ENCODE results near the gene HLA-DPA1.
"Not testable (repeated sequence)": the region's sequence is repeated elsewhere in the genome, so short reads cannot be mapped to it uniquely, and the experiment has no call there.

Gene HLA-DPA1

DNA sequence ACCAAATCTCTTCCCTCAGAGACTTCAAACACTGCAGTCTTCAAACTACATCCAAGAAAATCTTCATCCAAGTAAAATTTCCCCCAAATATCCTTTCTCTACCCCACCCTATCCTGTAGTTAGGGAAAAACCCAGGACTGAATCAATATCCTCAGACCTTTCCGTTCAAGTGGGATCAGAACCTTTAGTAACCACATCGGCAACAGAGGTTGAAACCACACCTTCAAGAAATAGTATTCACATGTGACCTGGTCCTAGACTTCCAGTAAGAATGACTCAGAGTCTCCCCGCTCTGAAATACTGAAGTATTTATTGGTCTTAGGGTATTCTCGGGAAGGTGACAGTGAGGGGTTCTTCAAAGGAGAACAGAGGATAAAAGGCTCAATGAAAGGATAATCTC is 8.7 kb downstream of the HLA-DPA1 start:
- DNase-seq (ENCODE audit: low read depth), result no peak

DNA sequence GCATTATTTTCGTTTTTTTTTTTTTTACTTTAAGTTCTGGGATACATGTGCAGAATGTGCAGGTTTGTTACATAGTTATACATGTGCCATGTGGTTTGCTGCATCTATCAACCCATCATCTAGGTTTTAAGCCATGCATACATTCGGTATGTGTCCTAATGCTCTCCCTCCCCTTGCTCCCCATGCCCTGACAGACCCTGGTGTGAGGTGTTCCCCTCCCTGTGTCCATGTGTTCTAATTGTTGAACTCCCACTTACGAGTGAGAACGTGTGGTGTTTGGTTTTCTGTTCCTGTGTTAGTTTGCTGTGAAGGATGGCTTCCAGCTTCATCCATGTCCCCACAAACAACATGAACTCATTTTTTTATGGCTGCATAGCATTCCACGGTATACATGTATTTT is 10.0 kb downstream of the HLA-DPA1 start:
- DNase-seq (ENCODE audit: low read depth), result not testable (repeated sequence)

DNA sequence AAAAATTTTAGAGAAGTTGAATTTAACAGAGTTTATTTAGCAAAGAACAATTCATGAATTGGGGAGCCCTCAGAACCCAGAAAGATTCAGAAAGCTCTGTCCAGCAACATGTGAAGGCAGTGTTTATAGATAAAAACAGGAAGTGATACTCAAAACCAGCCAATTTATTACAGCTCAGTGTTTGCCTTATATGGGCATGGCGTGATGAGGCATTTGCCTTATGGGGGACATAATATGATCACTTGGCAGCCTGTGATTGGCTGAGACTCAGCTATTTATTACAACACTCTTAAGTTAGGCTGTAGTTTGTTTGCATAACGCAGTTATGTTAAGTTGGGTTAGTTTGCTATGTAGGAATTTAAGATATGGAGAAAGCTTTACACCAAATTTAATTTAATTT is 11.5 kb downstream of the HLA-DPA1 start:
- DNase-seq (ENCODE audit: low read depth), result no peak

DNA sequence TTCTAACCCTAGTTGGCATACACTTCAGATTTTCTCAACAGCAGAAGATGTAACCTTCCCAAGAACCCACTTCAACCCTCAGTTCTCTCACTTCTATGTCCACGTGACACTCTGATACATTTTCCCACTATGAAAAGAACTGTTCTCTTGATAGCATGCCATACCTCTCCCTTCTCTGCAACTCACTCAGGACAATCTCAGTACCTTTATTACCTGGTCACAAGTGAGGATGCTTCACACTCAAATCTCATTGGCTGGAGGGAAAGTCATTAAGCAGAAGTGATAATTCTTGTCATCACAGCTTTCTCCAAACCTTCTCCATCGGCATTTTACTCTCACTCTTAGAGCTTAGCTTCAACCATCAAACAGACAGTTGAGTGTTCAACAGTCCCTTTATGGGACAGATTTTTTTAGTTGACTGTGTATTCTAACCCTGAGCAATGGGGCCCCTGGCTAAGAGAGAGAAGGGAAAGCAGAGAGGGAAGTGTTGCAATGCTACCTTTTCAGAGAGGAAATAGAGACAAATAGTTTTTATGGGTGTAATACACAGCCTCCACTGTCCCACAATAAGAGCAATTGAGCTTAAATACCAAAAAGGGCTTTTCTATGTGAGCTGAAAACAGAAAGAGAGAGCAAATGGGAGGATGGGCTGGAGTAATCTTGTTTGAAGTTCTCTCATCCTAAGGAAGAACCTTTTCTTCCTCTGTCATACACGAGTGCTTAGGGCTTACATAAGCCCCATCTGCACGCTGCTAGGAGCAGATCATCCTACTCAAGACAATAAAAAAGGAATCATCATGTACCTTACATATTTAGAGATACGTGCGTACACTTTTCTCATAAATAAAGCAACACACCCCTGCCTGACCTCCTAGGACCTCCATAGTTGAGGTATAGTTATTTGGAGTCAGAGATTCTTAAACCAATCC is 16.0 kb downstream of the HLA-DPA1 start:
- no peak for DNase-seq (ENCODE audit: low read depth)

DNA sequence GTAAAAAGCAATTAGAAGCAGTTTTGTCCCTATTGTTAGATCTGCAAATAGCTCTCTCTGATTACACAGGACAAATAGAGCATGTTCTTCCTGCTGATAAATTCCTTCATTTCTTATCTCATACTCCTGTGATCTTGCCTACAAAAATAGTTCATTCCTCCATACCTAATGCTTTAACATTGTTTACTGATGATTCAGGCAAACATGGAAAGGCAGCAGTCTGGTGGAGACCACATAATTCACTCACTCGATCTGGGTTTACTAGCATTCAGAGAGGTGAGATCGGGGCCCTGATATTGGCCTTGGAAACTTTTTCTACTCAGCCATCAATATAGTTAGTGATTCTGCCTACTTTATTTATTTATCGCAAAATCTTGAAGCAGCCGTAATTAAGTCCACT is 20.2 kb downstream of the HLA-DPA1 start:
- no peak for DNase-seq (ENCODE audit: low read depth)

DNA sequence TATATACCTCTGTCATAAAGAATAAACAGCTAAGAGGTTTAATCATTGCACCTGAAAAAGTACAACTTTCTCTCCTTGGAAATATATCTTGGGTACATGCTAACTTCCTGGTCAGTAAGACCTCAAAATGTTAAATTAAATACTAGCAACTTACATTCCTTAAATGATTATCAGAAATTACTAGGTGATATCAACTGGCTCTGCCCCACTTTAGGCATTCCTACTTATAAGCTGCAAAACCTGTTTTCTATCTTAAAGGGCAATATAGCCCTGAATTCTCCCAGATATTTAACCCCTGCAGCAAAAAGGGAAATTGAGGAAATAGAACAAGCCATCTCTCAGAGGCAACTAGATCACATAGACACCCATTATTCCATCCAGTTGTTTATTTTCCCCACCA is 20.8 kb downstream of the HLA-DPA1 start:
- DNase-seq (ENCODE audit: low read depth), result no peak

DNA sequence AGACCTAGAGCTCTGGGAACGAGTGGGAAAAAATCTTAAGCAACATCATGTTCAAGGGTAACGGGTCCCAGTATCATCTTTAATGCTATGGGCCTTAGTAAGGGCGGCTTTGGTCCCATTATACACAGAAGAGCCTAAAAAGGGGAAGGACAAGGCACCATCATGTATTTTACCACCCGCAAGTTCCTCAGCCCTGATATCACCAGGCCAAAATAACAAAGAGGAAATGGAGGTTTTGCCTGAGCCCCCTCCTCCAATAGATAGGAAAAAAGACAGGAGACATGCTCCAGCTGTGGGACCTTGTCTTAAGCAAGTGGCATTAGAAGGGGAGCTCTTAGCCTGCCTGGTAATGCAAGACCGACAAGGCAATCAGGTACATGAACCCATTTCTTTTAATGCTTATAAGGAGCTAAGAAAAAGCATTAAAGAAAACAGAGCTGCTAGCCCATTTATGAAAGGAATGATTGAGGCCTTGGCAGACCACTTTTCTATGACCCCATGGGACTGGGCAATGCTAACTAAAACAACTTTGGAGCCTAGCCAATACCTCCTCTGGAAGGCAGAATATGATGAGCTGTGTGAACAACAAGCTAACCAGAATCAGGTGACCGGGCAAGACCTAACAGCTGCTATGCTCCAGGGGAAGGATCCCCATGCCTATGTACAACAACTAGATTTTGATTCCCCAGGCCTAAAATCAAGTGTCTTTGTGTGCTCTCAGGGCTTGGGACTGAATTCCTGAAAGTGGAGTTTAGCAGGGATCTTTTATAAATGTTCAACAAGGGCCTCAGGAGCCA is 23.2 kb downstream of the HLA-DPA1 start:
- DNase-seq (ENCODE audit: low read depth), result no peak

DNA sequence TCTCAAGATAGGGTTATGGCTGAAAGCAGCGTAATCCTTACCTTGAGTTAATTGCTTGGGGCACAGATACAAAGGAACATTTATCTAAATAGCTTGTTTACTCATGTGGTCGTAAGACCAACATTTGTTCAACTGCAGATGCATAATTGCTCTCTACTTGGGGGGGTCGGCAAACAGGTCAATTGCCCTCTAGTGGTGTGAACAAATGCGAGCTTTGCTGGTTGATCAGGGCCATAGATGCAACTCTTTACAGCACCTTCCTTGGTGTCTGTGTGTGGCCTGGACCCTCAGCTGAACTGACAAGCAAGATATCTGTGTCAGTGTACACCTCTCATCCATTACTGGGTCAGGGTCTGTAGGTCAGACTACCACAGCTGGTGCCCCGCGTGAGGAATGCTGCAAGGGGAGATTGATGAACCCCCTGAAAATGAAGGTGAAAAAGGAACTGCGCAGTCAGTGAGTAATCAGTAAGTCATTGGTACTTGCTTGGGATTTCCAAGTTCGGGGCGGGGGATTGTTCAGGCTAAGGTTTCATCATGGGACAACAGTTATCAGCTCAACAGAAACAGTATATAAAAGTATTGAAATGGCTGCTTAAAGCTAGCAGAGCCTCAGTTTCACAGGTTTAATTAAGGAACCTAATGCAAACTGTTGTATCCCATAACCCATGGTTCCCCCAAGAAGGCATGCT is 24.0 kb downstream of the HLA-DPA1 start:
- DNase-seq (ENCODE audit: low read depth), result no peak

DNA sequence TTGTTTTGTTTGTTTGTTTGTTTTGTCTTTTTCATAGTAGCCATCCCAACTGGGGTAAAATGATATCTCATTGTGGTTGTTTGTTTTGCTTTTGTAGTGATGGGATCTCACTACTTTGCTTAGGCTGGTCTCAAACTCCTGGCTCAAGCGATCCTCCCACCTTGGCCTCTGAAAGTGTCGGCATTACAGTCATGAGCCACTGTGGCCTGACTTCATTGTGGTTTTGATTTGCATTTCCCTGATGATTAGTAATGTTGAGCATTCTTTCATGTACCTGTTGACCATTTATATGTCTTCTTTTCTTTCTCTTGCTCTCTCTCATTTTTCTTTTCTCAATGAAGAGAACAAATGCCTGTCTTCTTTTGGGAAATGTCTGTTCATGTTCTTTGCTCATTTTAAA is 33.3 kb downstream of the HLA-DPA1 start:
- DNase-seq (ENCODE audit: low read depth), result no peak

DNA sequence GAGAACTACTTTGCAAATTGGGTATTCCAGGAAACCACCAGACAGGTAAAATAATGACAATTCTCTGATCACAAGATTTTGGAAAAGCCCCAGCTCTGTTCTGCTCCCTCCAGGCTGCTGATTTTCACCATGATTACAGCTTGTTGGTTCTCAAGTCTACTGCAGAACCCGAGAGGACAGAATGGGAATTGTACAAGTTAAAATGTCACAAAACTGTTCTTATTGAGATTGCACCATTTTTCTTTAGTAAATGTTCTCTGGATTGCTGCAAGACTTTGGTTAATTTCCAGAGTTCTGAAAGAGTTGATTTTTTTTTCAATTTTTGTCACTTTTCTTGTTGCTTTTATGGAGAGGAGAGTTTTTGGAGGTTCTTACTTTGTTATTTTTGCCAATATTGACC is 36.9 kb downstream of the HLA-DPA1 start:
- DNase-seq (ENCODE audit: low read depth), result no peak

DNA sequence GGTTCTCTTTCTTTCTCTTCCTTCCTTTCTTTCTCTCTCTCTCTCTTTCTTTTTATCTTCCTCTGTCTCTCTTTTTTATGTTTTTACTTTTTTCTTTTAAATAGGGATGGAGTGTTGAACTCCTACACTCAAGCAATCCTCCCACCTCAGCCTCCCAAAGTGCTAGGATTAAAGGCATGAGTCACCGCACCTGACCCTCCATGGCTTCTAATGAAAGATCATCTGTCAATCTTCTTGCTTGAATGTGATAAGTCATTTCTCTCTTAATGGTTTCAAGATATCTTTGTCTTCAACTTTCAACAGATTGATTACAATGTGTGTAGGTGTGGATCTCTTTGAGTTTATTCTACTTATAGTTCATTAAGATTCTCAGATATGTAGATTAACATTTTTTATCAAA is 38.9 kb downstream of the HLA-DPA1 start:
- DNase-seq (ENCODE audit: low read depth), result no peak

DNA sequence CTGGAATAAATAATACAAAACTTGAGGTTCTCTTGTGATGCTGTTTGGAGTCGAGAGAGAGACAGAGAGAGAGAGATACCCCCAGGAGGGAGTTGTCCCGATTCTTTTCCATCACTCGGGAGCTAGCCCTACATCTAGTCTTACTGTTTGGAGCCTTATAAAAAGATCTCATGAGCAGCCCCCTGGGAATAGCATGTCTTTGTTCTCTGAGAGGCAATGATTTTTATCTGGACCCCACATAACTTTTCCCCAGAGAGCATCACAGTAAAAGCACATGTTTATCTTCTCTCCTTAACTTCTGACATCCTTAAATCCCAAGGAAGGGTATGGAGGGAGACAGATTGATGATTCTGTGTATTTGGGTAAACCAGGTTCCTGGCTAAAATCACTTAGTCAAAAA is 43.2 kb downstream of the HLA-DPA1 start:
- no peak for DNase-seq (ENCODE audit: low read depth)

DNA sequence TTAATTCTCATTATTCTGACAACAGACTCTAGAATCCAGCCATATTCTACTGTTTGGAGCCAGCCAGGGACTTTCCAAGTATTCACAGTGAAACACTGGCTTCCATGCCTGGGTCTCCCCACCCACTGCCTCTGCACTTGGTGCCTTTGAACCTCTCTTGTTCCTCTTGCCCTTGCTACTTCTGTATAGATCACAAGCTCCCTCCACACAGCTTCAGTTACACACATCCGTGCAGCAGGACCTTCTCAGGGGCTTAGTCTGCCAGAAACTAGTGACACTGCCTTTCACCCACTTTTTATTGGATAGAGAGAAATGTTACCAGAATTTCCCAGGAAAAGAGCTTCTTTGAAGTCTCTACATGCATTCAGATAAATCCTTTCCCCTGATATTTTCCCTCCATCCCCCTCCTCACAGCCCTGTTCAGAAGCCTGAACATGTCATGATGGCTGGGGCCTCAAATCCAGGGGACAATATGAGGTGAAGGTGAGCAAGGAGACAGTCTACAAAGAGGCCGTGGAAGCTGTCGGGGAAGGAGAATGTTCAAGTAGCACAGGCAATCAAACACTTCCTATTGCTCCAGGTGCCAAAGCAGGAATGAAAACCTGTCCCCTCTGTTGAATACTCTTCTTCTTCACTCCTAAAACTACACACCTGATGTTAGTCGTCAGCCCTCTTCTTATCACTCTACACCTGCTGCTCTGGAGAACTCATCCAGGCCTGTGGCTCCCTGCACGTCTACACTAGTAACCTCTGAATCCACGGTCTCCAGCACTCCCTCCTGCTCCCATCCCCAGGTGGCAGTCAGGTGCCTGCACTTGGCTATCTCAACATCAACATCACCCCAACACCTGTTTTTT is 43.9 kb downstream of the HLA-DPA1 start:
- DNase-seq (ENCODE audit: low read depth), result no peak

DNA sequence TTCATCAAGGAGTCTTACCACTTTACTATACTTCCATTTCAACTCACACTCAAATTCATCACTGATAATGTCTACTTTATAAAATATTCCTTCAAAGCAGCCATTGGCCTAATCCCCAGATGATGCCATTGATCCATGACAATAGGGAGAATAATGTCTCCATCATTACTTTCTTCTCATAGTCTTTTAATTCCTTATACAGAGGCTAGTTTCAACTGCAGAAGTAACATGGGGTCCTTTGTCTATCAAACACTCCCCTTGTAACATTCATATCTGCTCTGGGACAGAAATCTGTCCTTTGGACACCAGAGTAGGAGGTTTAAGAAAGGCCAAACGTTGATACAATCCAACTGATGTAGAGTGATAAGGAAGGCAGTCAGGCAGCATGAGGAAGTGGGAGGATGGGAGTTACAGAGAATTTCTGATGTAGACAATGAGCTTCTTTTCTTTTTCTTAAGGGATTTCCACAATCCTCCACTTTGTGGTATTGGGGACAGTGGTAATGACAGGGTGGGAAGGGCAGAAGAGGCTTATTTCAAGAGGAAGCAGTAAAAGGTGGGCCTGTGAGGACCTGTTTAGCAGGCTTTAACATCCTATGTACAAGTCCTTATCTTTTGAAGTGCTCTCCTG is 45.1 kb downstream of the HLA-DPA1 start:
- no peak for DNase-seq (ENCODE audit: low read depth)

DNA sequence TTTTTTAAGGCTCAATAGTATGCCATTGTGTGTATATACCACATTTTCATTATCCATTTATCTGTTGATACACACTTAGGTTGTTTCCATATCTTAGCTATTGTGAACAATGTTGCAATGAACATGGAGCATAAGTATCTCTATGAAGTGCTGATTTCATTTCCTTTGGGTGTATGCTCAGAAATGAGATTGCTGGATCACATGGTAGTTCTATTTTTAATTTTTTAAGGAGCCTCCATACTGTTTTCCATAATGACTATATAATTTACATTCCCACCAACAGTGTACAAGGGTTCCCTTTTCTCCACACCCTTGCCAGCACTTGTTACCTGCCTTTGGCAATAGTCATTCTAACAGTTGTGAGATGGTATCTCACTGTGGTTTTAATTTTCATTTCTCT is 48.9 kb downstream of the HLA-DPA1 start:
- DNase-seq (ENCODE audit: low read depth), result no peak

DNA sequence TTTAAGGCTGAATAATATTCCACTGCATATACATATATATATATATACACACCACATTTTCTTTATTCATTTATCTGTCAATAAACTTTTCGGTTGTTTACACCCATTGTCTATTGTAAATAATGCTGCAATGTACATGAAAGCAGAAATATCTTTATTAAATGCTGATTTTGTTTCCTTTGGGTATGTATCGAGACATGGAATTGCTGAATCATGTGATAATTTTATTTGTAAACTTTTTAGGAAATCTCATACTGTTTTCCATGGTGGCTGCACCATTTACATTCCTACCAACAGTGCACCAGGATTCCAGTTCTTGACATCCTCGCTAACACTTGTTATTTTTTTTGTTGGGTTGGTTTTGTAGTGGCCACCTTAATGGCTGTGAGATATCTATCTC is 49.9 kb downstream of the HLA-DPA1 start:
- no peak for DNase-seq (ENCODE audit: low read depth)

DNA sequence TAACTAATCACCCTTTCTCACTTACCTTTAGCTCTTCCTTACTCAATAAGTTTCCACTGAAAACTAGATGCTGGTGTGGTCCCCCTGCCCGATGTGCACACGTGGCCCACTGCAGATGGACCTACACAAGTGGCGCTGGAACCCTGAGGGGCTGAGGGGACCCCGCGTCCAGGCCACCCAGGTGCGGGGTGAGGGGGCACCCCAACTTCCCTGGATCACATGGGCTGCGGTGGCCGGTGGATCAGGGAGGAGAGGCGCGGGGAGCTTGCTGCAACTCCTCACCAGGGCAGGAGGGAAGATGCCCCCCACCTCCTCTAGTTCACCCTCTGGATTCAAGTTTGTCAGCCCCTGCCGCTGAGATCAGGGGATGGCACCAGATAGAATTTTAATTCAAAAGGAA is 51.5 kb downstream of the HLA-DPA1 start:
- no peak for DNase-seq (ENCODE audit: low read depth)

DNA sequence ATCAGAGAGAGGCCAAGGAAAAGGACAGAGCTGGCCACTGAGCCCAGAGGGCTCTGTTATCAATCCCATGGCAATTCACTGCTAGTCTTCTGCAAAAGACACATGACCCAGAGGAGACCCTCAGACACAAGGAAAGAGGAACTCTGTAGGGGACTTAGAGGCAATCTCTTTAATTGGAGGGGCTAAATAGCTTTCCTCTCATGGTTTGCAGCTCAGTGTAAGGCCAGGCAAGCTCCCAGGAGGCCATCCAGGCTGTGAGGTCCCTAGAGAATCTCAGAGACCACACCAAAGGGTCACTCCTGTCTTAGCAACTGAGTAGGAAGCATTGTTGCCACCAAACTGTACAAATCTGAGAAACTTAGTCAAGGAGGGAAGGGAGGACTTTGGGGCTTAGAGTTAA is 54.1 kb downstream of the HLA-DPA1 start:
- DNase-seq (ENCODE audit: low read depth), result no peak

DNA sequence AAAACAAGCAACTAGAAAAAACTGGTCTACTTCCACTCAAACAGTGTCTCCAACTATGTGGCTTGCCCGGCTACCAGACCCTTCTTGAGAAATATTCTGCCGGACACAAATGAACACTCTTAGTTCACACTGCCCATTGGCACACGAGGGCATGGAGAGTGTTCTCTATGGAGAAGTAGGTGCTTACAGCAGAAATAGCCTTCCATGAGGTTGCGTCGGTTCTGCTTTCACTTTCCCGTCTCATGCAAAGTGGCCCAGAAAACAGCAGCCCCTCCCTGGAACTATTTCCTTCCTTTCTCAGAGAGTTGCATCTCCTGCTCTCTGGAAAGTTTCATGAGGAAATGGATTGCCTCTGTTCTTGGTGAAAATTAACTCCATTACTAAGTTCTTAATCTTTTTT is 54.5 kb downstream of the HLA-DPA1 start:
- no peak for DNase-seq (ENCODE audit: low read depth)

DNA sequence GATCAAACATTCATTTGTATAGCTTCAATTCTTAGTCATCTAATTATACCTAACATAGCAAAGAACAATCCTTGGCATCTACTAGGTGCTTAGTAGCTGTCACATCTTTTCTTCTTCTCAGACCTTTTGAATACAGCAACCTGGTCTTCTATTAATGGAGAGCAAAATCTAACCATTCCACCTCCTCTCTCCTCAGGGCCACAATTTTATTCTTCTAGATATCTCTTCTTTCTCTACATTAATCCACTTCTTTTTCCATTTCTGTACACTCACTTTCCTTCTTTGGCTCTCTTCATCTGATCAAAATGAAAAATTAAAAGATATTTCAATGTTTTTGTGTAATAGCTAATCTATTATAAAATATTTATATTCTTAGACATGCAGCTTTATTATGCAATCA is 55.0 kb downstream of the HLA-DPA1 start:
- no peak for DNase-seq (ENCODE audit: low read depth)

DNA sequence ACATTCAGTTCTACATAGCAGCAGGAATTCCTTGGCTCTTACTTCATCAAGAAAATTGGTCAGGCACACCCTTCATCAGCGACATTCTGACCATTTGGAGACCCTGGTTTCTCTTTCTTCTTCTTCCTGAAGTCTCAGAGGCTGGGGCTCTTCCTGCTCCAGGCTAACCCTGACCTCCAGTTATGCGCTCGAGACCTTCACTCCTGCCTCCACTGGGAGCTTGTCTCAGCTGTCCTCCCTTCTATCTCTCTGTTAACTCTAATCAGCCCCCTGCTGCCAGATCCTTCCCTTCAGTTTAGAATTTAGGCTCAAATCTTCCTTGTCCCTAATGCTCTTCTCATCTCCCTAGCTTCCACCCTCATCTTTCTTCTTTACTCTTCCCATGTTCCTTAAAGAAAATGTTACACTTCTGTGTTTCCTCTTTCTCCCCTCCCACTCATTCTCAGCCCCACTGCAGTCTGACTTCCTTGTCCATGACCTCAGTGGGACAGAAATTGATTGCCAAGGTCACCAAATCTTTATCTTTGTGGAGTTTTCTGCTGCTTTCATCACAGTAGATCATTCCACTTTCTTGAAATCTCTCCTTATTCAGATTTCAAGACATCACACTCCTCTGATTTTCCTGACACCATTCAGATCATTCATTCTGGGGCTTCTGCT is 55.6 kb downstream of the HLA-DPA1 start:
- no peak for DNase-seq (ENCODE audit: low read depth)
